GM19023 (cell line): ENCODE measurements around the gene AMFR.

Source experiments
- ATAC-seq: cut with Tn5 transposase; IDR thresholded peaks from one replicate; pipeline ENCODE4 v1.9.1; 2021; ENCODE audit warnings: mild to moderate bottlenecking, moderate library complexity; ENCODE audit not compliant: unreplicated experiment

Gene AMFR

DNA sequence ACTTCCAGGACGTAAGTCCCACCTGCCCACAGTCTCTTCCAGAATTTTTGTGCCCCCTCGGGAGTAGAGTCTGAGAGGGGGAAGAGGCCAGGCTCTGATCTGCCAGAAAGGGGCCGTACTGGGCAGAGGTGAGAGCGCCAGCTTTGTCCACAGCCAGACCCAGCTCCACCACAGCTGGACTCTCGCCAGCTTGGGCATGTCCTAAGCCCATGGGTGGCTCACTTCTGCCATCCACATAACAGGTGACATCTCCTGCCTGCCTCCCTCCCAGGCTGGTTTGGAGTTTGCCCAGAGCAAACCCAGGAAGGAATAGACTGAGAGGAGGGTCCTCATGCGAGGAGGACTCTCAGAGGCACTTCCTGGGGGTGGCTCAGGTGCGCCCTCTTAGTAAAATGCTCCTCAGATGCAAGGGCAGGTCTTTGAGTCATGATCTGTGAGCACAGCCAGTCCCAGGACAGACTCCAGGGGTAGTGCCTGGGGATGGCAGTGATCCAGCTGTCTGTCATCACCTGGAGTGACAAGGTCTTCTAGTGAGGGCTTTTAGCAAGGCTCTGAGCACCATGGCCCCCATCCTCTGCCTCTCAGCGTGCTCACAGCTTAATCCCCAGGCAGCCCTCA lies 89.2 kb downstream of the AMFR start:
- ATAC-seq = no peak

DNA sequence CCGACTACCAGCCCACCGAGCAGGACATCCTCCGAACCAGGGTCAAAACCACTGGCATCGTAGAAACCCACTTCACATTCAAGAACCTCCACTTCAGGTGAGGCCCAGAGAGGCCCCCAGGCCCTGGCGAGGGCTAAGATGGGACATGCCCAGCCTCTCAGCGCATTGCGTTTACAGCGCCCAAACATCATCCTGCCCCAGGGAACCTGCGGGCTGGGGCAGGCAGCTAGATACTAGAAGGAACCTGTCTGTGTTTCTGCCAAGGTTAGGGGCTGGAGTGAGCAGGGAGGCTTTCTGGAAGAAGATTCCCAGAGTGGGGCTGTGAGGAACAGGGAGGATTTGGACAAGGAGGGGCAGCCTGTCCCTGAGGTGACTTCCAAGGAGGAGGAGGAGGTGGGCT lies 90.6 kb downstream of the AMFR start:
- ATAC-seq = no peak

DNA sequence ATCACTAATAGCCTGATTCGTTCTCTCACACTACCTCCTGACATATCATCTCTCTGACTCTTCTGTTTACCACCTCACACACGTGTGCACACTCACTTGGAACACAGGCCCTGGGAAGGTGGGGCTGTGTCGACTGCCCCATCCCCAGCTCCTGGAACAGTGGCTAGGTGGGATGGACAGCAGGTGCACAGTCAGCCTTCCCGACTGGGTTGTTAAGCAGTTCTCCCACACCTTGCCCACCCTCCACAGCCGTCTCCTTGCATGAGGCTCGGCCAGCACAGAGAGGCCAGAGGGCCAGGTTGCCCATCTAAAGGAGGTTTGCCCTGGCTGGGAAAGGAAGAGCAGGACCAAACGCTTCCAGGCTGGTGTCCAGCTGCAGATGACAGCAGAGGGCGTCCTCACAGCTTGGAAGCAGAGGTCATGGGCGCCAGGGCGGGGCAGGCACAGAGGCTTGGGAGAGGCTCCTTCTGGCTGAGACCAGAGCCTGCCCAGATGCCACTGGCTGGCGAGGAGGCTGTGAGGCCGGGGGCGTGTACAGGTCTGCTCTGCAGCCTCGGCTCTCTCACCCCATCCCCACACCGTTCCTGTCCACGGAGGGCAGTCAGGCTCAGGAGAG lies 92.8 kb downstream of the AMFR start:
- no peak for ATAC-seq

DNA sequence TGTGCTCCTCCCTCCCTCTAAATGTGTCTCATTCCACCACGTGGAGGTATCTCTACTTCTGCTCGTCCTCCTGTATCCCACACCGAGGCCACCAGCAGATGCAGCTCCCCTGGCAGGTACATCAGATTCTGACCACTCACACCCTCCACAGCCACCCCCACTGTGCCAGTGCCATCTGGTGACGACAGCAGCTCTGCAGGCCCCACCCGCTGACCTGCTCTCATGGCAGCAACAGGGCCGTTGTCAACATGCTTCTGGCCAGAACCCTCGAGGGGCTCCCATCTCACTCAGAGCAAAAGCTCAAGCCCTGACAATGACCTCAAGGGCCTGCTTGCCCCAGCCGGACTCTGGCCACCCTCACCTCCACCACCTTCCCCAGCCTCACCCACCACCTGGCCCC lies 93.4 kb downstream of the AMFR start:
- no peak for ATAC-seq

DNA sequence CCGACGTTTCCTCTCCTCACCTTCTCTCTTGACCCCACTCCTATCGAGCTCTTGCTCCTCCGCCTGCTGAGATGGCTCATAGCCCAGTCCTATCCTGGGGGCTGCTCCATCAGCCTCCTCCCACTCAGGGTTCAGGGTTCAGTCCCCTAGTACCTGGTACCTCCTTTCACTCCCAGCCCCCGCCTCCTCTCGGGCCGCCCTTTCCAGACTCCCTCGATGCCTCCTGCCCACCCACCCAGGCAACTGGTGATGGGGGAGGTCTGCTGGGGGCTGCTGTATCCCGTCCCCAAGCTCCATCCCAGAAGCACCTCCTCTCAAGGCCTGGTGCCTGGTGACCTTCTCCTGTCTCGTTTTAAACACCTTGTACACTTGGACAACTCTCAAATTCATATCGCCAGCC lies 93.9 kb downstream of the AMFR start:
- ATAC-seq = no peak

DNA sequence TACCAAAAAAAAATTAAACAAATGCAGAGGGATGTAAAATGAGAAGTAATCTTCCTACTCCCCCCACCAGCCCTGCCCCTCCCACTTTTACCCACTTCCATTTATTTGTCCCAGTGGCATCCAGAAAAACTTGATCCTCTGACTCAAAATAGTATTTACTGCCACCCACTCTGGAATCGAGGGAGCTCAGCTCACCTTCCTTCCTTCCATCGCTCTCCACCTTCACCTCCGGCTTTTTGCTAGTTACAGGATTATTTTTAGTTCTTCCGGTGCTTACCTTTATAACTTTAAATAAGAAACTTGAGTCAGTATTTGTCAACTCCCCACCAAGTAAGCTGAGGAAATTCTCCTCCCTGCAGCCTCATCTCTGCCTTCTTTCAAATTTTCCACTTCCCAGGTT lies 94.9 kb downstream of the AMFR start:
- no peak for ATAC-seq

DNA sequence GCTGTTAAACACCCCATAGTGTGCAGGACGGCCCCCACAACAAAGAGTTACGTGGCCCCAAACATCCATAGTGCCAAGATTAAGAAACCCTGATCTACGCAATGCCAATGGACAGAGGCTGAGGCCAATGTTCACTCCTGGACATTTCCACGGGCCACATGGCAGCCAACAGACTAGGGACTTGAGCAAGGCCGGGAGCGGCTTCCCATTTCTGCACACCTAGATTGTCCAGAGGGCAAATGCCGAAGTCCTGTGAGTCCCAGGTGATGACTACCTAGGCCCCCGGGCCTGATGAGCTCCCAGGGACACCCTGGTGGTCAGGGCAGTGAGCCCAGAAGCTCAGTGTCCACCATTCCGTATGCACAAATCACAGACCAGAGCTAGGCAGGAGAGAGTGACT lies 95.5 kb downstream of the AMFR start:
- no peak for ATAC-seq

DNA sequence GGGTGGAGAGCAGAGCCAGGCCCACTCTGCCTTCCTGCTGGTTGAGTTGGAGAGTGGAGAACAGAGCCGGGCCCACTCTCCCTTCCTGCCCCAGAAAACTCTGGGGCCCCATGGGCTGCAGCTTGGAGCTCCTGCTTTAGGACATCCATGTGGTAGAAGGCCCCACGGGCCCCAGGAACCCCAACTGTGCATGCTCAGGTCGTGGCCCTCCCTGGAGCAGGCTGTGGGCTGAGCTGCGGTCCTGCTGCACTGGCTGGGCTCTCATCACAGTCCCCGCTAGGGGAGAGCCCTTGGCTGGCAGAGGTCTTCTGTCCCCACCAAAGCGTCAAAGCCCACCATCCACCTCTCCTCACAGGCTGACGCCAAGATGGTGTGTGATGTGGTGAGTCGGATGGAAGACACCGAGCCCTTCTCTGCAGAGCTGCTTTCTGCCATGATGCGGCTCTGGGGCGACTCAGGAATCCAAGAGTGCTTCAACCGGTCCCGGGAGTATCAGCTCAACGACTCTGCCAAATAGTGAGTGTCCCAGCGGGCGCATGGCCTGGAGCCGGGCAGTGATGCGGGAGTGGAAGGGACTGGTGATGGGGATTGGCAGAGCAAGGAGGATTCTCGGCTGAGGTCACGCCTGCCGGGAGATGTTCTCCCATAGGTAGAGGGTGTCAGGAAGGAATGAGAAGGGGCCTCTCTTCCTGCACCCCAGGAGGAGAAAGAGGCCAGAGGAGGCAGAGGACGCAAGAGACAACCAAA lies 96.9 kb downstream of the AMFR start:
- ATAC-seq = no peak

DNA sequence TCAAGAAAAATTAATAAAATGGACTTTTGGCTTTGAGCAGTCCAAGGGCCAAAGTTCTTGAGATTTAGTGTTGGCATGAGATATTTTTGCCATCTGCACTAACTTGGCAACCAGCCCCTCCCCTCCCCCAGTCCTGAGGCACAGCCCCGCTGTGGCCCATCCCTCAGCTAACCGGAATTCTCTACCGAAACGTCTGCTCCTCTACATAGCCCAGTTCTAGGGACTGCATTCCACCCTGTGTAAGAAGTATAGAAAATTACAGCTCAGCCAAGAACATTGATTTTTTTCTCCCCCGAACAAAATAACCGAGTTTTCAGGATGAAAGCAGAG lies 97.5 kb downstream of the AMFR start:
- ATAC-seq = no peak

DNA sequence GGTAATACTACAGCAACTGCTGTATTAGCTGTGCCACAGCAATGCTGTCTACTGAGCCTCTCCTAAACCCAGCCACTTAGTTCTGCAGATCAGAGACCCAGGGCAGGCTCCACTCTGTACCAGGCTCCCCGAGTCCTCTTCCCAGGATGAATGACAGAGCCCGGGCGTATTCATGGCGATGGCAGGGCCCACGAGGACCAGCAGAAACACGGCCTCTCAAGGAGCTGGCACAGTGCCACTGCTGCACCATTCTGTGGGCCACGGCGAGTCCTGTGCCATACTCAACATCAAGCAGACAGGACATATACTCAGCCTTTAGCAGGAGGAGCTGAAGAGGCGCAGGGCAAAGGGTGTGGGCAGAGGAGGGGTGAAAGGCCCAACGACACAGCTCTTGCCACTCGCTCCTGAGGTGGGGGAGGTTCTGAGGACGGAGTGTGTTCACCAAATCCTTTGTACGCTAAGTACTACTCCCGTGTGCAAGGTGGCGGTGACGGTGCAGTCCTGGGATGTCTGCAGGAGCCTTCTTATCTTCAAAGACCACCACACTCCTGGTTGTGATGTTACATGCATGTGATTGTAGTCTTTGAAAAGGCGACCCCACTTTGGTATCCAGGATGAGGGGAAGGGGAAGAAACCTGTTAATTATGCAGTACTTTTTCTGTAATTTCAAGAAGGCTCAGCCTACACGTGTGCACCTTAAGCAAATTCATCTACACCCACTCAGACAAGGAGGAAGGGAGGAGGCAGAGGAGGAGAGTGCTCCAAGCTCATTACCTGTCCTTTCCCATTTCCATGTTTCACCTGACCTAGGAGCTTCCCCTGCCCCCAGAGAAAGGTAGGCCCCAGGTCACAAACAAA lies 98.0 kb downstream of the AMFR start:
- no peak for ATAC-seq

DNA sequence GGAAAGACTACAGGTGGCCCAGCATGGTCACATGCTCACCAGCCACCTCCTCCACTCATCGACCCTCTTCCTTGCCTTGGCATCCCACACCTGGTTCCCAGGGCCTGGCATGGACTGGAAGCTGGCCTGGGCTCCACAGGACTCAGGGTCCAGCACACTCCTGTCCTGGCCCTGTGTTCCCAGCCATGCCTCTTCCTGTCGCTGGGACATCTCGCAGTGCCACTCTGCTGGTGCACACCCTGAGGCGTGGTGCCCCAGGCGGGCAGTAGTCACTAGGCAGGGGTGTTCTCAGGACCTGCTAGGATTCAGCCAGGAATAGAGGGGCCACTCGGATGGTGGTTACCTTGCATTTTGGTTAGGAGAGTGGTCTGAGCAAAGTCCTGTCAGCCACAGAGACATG lies 99.4 kb downstream of the AMFR start:
- ATAC-seq = no peak

DNA sequence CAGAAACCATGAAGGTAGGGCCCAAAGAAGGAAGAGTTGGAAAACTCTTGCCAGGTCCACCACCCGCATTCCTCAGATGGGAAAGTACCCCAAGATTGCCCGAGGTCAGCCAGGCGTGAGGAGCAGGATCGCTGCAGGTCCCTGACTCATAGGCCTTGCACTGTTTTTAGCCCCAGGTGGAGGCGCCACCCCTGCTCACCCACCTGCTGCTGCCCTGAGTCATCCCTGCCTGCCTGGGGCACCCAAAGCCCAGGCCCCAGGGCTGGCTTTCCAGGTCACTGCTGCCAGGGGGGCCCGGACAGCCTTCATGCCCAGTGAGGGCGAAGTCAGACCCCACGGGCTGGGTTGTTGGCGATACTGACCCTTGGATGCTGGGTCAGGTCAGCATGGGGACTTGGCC lies 100.9 kb downstream of the AMFR start:
- no peak for ATAC-seq

DNA sequence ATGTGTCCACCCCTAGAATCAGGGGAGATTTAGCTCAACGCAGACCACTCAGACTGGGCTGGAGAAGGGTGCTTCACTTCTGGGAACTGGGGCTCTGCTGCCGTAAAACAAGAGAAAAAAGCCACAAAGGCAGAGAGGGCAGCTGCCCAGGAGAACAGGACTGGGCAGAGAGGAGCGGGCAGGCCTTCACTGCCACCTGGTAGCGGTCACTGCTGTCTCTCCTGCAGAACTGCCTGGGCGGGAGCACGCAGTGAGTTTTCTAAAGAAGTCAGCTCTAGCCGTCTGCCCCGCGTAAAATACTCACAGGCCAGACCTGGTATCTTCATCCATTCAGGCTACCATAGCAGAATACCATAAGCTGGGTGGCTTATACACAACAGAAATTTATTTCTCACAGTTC lies 103.8 kb downstream of the AMFR start:
- no peak for ATAC-seq

DNA sequence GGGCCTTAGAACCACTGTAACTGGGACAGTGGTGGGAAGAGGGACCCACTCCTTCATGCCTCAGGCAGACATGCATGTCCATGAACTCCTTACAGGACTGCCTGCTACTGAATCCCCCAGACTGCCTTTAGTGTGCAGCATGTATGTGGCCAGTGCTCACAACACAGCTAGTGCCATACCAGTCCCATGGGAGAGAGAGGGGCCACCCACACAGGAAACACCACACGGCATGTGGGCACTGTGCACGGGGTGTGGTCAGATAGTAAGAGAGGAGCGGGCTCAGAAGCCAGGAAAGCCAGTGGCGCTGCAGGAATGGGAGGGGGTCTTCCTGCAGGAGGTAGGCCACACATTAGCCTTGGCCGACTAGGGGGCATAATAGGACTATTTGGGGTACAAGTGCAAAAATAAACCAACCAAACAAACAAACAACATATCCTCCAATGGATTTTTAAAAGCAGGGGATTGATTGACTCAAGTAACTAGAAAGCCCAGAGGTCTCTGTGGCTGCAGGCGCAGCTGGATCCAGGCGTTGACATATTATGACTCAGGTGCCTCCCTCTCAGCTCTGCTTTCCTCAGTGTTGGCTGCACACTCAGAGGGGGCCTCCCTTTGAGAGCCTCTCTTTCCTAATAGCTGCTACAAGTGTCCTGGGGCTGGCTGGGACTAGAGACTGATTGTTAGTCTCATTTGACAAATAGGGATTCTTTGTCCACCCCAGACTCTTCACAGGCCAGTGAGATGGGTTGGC lies 104.4 kb downstream of the AMFR start:
- no peak for ATAC-seq

DNA sequence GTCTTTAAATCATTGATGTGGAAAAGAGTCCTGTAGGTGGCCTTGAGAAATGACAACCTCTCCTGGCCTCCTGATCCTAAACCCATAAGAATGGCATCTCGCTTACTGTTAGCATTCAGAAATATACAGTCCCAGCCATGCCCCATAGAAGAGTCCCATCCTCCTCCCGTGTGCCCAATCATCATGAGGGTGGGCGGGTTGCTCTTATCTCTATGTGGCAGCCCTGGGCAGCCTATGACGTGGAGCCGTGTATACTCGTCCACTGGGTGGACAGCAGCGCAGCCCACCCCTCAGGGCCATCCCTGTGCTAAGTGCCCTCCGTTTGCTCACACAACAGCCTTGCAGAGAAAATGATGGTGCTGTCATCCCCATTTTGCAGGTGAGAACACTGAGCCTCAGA lies 105.3 kb downstream of the AMFR start:
- ATAC-seq = no peak

DNA sequence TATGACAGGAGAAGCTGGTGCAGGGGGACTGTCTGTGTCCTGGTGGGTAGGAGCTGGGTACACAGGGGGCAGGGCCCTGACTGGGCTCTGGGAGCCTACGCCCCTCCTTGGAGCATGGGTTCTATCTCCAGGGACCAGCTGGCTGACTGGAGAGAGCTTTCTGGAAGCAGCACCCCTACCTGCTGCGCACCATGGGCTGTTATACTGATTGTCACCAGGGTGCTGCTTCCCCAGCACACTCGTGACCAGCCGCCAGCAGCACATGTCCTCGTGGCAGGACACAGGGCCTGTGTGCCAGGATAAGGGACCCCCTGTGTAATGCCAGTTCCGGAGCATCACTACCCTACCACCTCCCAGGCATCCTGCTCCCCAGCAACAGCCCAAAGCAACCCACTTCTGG lies 106.0 kb downstream of the AMFR start:
- ATAC-seq = no peak

DNA sequence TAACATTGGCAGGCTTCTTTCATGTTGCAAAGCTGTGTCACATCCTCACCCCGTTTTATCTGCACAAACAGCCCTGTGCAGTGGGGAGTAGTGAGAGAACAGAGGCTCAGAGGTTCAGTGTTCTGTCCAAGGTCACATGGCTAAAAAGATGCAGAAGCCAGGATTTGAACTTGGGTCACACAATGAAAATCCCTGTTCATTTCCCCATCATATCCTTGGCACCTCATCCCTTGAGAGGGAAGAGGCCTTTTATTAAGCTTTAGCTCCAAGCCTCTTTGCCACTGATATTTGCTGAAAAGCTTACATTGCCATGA lies 106.6 kb downstream of the AMFR start:
- ATAC-seq = no peak

DNA sequence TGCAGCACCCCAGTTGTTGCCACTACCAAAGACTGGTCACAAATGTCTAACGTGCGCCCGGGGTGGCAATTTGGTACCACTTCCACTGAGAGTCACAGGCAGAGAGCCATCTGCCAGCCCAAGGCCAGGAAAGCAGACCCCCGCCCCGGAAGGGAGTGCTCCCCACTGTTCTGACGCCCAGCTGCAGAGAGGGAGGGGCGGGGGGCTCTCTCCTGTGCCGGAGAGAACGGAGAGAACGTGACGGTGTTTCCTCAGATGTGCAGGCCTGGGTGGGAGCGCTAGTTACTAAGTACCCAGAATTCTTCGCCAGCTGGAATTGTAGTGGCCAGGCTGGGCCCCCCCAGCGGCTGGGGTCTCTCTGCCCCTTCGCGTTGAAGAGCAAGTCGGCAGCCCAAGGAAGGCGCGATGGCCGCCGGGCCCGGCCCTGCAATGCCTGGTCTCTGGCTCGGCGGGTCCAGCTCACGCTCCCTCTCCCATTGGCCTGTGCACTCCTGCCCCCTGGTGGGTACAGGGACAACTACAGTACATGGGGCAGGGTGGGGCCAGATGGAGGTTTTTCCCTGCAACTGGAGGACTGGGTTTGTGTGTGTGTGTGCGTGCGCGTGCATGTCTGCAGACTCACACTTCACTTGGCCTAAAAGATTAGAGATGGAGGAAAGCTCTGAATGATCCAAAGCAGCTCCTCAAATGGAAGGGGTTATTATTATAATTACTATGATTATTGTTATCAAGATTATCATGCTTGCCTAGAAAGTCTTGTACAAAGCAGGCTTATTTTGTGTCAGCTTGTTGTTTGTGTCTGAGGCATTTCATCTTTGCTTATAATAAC lies 107.1 kb downstream of the AMFR start:
- peak; percentile 93 for ATAC-seq

DNA sequence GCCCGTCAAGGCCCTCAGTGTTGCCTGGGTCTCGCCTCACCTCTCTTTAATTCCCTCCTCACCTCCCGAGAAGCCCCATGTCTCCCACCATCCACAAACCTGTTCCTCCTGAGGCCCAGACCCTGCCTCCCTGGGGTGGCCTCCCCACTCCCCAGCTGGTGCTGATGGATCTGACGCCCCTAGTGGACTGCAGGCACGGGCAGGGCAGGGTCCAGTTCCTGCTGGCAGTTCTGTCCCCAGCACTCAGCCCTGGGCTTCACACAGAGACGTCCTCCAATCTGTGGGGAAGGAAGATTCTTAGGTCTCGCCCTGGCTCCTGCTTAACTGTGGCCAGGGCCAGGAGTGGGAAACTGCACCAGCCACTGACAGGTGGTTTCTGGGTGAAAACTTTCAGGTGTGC lies 108.8 kb downstream of the AMFR start:
- no peak for ATAC-seq

DNA sequence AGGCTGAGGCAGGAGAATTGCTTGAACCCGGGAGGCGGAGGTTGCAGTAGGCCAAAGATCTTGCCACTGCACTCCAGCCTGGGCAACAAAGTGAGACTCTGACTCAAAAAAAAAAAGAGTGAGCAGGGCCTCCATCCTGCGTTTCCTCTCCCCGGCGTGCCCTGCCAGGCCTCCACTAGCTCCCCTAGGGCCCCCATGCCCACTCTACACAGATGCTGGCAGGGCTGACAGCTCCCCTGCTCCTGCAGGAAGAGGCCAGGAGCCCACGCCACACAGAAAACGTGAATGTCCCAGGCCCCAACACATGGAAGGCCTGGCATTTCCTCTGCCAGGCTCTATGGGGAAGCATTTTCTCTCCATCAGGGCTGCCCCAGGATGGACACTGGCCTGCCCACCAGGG lies 109.4 kb downstream of the AMFR start:
- no peak for ATAC-seq
